B cell (primary cell): ENCODE measurements around the gene TOGARAM2. TPM values are rescaled to one million over a fixed set of nuclear protein-coding genes. Genes with fewer than 3 reads are reported as not detected.

Experiments used
- ATAC-seq: fragments of 200-7000 bp; cut with Tn5 transposase; one replicate; pipeline ENCODE4 v1.10.0; 2021; ENCODE audit warnings: low read depth, mild to moderate bottlenecking, moderate number of reproducible peaks, moderate library complexity
- CTCF ChIA-PET: fragments of 350-600 bp; sonication (Branson Sonifier 250); formaldehyde crosslinking; loops from one replicate; lab custom pipeline; 2021; ENCODE audit warnings: antibody characterized with exemption, inconsistent platforms; lab: Charles Lee
- POLR2A ChIA-PET: fragments of 350-600 bp; sonication (Branson Sonifier 250); formaldehyde crosslinking; loops from one replicate; lab custom pipeline; 2021; ENCODE audit warnings: antibody characterized with exemption; lab: Charles Lee
- DNase-seq: peaks from one replicate; pipeline ENCODE4 v3.0.0; 2013
- H2AFZ ChIP-seq: 2 replicates; pipeline ENCODE4 v1.6.1; 2012; ENCODE audit warnings: mild to moderate bottlenecking, low read depth, low read length; ENCODE audit not compliant: insufficient read depth, poor library complexity, severe bottlenecking
- H3K27ac ChIP-seq, 2 donors: 1 replicate in 1 of 2; 2 replicates in 1 of 2; pipeline ENCODE4 v1.5.1; 2012 to 2013; ENCODE audit warnings: low read length in 2 of 2, mild to moderate bottlenecking in 2 of 2, moderate library complexity in 1 of 2
- H3K27me3 ChIP-seq, 4 experiments: fragments of 200-600 bp in 1 of 4; sonication (generic) in 1 of 4; replicated peaks in 1 of 4; 1 replicate in 2 of 4; 2 replicates in 2 of 4; pipeline versions ENCODE4 v1.6.1 to v1.7.0; 2013 to 2016; ENCODE audit warnings: low read length in 3 of 4, mild to moderate bottlenecking in 2 of 4, mixed read lengths in 1 of 4, moderate library complexity in 1 of 4; ENCODE audit not compliant: insufficient read depth in 4 of 4, control insufficient read depth in 3 of 4; ENCODE audit errors: control extremely low read depth in 1 of 4
- H3K36me3 ChIP-seq, 2 experiments: replicated peaks in 1 of 2; 1 replicate in 1 of 2; 2 replicates in 1 of 2; pipeline versions ENCODE4 v1.6.1 to v1.7.1; 2013; ENCODE audit warnings: low read length in 1 of 2; ENCODE audit not compliant: insufficient read depth in 2 of 2, control insufficient read depth in 1 of 2; ENCODE audit errors: control extremely low read depth in 1 of 2, extremely low read depth in 1 of 2
- H3K4me1 ChIP-seq, 2 donors: fragments of 200-600 bp in 1 of 2; sonication (generic) in 1 of 2; 1 replicate in 1 of 2; 2 replicates in 1 of 2; pipeline versions ENCODE4 v1.5.1 to v1.6.1; 2013 to 2017; ENCODE audit warnings: low read length in 2 of 2; ENCODE audit not compliant: control insufficient read depth in 2 of 2, insufficient read depth in 2 of 2
- H3K4me2 ChIP-seq: replicated peaks from 2 replicates; pipeline ENCODE3; 2012; ENCODE audit warnings: mild to moderate bottlenecking, low read depth, low read length; ENCODE audit not compliant: poor library complexity, severe bottlenecking
- H3K4me3 ChIP-seq, 5 experiments: fragments of 200-600 bp in 1 of 5; sonication (generic) in 1 of 5; 1 replicate in 3 of 5; 2 replicates in 2 of 5; pipeline versions ENCODE4 v1.5.1 to v1.7.0; 2011 to 2016; ENCODE audit warnings: low read length in 4 of 5, mild to moderate bottlenecking in 4 of 5, low read depth in 2 of 5, control low read depth in 1 of 5, moderate library complexity in 1 of 5; ENCODE audit not compliant: insufficient read depth in 1 of 5; ENCODE audit errors: control extremely low read depth in 1 of 5, extremely low read depth in 1 of 5
- H3K79me2 ChIP-seq: fragments of 200-600 bp; sonication (generic); one replicate; pipeline ENCODE4 v1.6.0; 2016; ENCODE audit warnings: low read length; ENCODE audit not compliant: control insufficient read depth, insufficient read depth
- H3K9ac ChIP-seq: fragments of 200-600 bp; sonication (generic); 2 replicates; pipeline ENCODE4 v1.6.1; 2017; ENCODE audit warnings: mild to moderate bottlenecking, low read length, moderate library complexity
- H3K9me3 ChIP-seq, 3 donors: one replicate each; pipeline versions ENCODE4 v1.6.1 to v1.7.1; 2013; ENCODE audit warnings: low read length in 2 of 3; ENCODE audit not compliant: control insufficient read depth in 2 of 3, insufficient read depth in 1 of 3; ENCODE audit errors: control extremely low read depth in 1 of 3
- H4K20me1 ChIP-seq: 2 replicates; pipeline ENCODE4 v1.6.0; 2012; ENCODE audit warnings: mild to moderate bottlenecking, low read length; ENCODE audit not compliant: insufficient read depth, control insufficient read depth, poor library complexity, severe bottlenecking
- H3K27ac Mint-ChIP-seq: one replicate; pipeline ENCODE4 v1.8.0; 2021; ENCODE audit warnings: mixed read lengths
- H3K27me3 Mint-ChIP-seq: one replicate; pipeline ENCODE4 v1.8.0; 2021; ENCODE audit warnings: mixed read lengths
- H3K4me1 Mint-ChIP-seq: one replicate; pipeline ENCODE4 v1.8.0; 2021; ENCODE audit warnings: mixed read lengths
- H3K4me3 Mint-ChIP-seq: one replicate; pipeline ENCODE4 v1.8.0; 2021; ENCODE audit warnings: mixed read lengths
- H3K9me3 Mint-ChIP-seq: one replicate; pipeline ENCODE4 v1.8.0; 2022; ENCODE audit warnings: mixed read lengths; ENCODE audit not compliant: insufficient read depth
- EZH2 ChIP-seq: IDR thresholded peaks from 2 replicates; pipeline ENCODE4 v1.6.1; 2012; ENCODE audit warnings: borderline replicate concordance, low read depth, mild to moderate bottlenecking, moderate library complexity, low read length; ENCODE audit not compliant: insufficient read depth, poor library complexity, severe bottlenecking
- WGBS: methylation state at CpG from one replicate; pipeline ENCODE4 v1.1.5; 2013; ENCODE audit warnings: missing lambda C conversion rate; ENCODE audit not compliant: insufficient coverage; 5-methylcytosine and 5-hydroxymethylcytosine counted together
- intact Hi-C: fragments of 100-400 bp; cut with micrococcal nuclease; formaldehyde crosslinking; loops from one replicate; pipeline ENCODE4 v1.10.0; 2022
- polyA plus RNA-seq: library from polyadenylated mRNA; depleted of rRNA; stranded (reverse); fragments of >200 nt; gene quantifications from 2 replicates; pipeline ENCODE4 v1.2.3, GENCODE V29; 2012
- total RNA-seq, 2 donors: library from RNA; stranded (reverse); fragments of 120-200 nt in 1 of 2; gene quantifications; 1 replicate in 1 of 2; 2 replicates in 1 of 2; pipeline versions ENCODE4 v1.2.3 to v1.2.4, GENCODE V29; 2013 to 2022
- TF ChIP-seq, protein P1 (sequence below): fragments of 200-600 bp; IDR thresholded peaks from one replicate; pipeline ENCODE4 v1.8.0; 2022; ENCODE audit warnings: antibody characterized with exemption, mild to moderate bottlenecking

Gene TOGARAM2
- total and polyA plus RNA-seq, 2 donors (not counting 1 experiment from before 2014, with no cell fraction given): 0.25 to 0.61 TPM

DNA sequence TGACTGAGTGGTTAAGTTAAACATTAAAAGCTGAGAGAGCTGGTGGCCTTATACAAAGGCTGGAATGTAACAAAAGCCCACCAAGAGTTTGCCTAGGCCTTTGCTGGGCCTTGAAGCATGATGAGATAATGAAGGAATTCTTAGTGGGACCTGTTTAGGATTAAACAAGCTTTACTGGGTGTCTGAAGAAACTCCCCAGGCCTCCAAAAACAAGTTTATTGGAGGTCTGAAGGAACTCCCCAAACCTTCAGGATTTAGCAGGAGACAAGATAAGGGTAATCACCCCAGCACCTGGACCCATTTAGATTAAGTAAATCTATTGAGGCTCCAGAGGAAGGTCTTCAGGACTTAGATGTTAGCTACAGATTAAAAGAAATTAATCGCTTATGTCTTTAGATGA is 74.5 kb downstream of the TOGARAM2 start:
- DNase-seq: no peak
- Histone ChIP-seq H3K4me1 (no peaks in the 10 kb centered on the region), H3K27ac (no peak overlapping the region), H3K27me3 (no peaks in the 10 kb centered on the region), H3K36me3 (no peaks in the 10 kb centered on the region), H3K4me2 (no peak overlapping the region), H3K9ac (no peak overlapping the region), H3K9me3 (no peaks in the 10 kb centered on the region), H3K4me3 (no peak overlapping the region), H4K20me1 (no peaks in the 10 kb centered on the region), H2AFZ (no peak overlapping the region), H3K79me2 (no peaks in the 10 kb centered on the region)
- no peaks in the 10 kb centered on the region for H3K4me1 Mint-ChIP-seq
- H3K27ac Mint-ChIP-seq: no peak overlapping the region
- H3K4me3 Mint-ChIP-seq: no peak overlapping the region
- ATAC-seq: no peak
- no CpG with 5 or more reads among the region's 1 CpG for WGBS
- ChIA-PET CTCF (no interaction called here), POLR2A (no interaction called here)
- intact Hi-C loops: no loop called here
- H3K27me3 Mint-ChIP-seq: no peaks in the 10 kb centered on the region
- no peak for TF ChIP-seq EZH2
- TF ChIP-seq, protein P1, sequence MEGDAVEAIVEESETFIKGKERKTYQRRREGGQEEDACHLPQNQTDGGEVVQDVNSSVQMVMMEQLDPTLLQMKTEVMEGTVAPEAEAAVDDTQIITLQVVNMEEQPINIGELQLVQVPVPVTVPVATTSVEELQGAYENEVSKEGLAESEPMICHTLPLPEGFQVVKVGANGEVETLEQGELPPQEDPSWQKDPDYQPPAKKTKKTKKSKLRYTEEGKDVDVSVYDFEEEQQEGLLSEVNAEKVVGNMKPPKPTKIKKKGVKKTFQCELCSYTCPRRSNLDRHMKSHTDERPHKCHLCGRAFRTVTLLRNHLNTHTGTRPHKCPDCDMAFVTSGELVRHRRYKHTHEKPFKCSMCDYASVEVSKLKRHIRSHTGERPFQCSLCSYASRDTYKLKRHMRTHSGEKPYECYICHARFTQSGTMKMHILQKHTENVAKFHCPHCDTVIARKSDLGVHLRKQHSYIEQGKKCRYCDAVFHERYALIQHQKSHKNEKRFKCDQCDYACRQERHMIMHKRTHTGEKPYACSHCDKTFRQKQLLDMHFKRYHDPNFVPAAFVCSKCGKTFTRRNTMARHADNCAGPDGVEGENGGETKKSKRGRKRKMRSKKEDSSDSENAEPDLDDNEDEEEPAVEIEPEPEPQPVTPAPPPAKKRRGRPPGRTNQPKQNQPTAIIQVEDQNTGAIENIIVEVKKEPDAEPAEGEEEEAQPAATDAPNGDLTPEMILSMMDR: no peak
- no peaks in the 10 kb centered on the region for H3K9me3 Mint-ChIP-seq

DNA sequence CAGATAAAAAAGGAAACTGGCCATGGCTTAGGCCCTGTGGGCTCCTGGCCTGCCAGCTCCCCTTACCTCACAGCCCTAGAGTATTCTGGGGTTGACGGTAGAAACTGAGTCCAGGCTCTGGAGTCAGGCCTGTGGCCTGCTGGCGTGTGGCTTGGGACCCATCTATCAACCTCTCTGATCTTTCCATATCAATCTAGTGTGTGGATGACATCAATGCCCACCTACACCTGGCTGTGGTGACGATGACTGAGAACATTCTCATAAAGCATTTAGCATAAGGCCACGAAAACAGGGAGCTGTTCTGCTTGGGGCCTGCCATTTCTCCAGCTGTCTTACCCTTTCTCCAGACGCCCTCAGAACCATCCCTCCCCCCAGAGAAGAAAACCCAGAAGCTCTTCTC is 75.4 kb downstream of the TOGARAM2 start:
- Histone ChIP-seq H3K4me1 (no peaks in the 10 kb centered on the region), H3K9me3 (no peaks in the 10 kb centered on the region), H3K4me3 (no peak overlapping the region), H3K4me2 (no peak overlapping the region), H3K27me3 (no peaks in the 10 kb centered on the region), H3K27ac (no peak overlapping the region), H3K79me2 (no peaks in the 10 kb centered on the region), H4K20me1 (no peaks in the 10 kb centered on the region), H2AFZ (no peak overlapping the region), H3K36me3 (no peaks in the 10 kb centered on the region), H3K9ac (no peak overlapping the region)
- Mint-ChIP-seq H3K27ac (no peak overlapping the region), H3K27me3 (no peaks in the 10 kb centered on the region), H3K4me3 (no peak overlapping the region), H3K4me1 (no peaks in the 10 kb centered on the region), H3K9me3 (no peaks in the 10 kb centered on the region)
- no peak for TF ChIP-seq EZH2
- TF ChIP-seq, protein P1: no peak
- ChIA-PET POLR2A (no interaction called here), CTCF (no interaction called here)
- intact Hi-C loops: no loop called here
- 100% methylated on average over 1 of the region's 5 CpGs for WGBS
- ATAC-seq (no peak), DNase-seq (no peak)
